GM12878 (cell line): ENCODE results near the gene KCND3. TPM values are rescaled to one million over a fixed set of nuclear protein-coding genes. Genes with fewer than 3 reads are reported as not detected.

Experiments used
- ATAC-seq: fragments of 200-7000 bp; cut with Tn5 transposase; 3 replicates; pipeline ENCODE4 v1.9.1; 2020; ENCODE audit warnings: mild to moderate bottlenecking, moderate library complexity
- BruUV-seq: library from RNA; stranded (reverse); fragments of 400-500 nt; replicated peaks from 2 replicates; lab custom pipeline; 2021; lab: Mats Ljungman, UMichigan
- CTCF ChIA-PET: fragments of 300-600 bp; sonication (Branson Sonifier 250); formaldehyde crosslinking; extraction: SDS; loops from one replicate; lab custom pipeline; 2021; ENCODE audit warnings: inconsistent platforms; lab: Yijun Ruan, JAX
- POLR2A ChIA-PET: fragments of 350-600 bp; formaldehyde crosslinking; extraction: SDS; loops from one replicate; lab custom pipeline; 2021; ENCODE audit warnings: inconsistent platforms; lab: Charles Lee
- RAD21 ChIA-PET: fragments of 300-600 bp; sonication (Branson Sonifier 250); formaldehyde crosslinking; loops from one replicate; lab custom pipeline; 2023; ENCODE audit warnings: antibody characterized with exemption; ENCODE audit not compliant: unreplicated experiment; lab: Charles Lee
- SMC1A ChIA-PET: fragments of 300-600 bp; sonication (Branson Sonifier 250); formaldehyde crosslinking; loops from one replicate; lab custom pipeline; 2023; ENCODE audit not compliant: unreplicated experiment, uncharacterized antibody; lab: Charles Lee
- DNase-seq: peaks from one replicate; pipeline ENCODE4 v3.0.0-alpha.2; 2011; ENCODE audit warnings: low read depth, low spot score
- FAIRE-seq: peaks from 3 replicates; lab custom pipeline; 2011; peaks lifted over from hg19 to GRCh38; lab: Jason Lieb, UNC
- H2AFZ ChIP-seq: 2 replicates; pipeline ENCODE4 v1.6.0; 2011; ENCODE audit warnings: low read depth, low read length, control low read depth; ENCODE audit not compliant: control insufficient read depth
- H3K27ac ChIP-seq: 2 replicates; pipeline ENCODE4 v1.5.1; 2011; ENCODE audit warnings: control low read depth; ENCODE audit not compliant: control insufficient read depth, insufficient read depth
- H3K27me3 ChIP-seq, 2 experiments: replicated peaks in 1 of 2; 2 replicates each; pipeline versions ENCODE4 v1.6.0 to v1.6.1; 2011; ENCODE audit warnings: low read length in 1 of 2; ENCODE audit not compliant: control insufficient read depth in 2 of 2, insufficient read depth in 2 of 2
- H3K36me3 ChIP-seq, 2 experiments: 2 replicates each; pipeline ENCODE4 v1.5.1; 2011; ENCODE audit warnings: low read length in 1 of 2; ENCODE audit not compliant: control insufficient read depth in 2 of 2, insufficient read depth in 2 of 2
- H3K4me1 ChIP-seq: 2 replicates; pipeline ENCODE4 v1.6.1; 2011; ENCODE audit warnings: mild to moderate bottlenecking, low read length, moderate library complexity, mixed read lengths; ENCODE audit not compliant: control insufficient read depth, insufficient read depth
- H3K4me2 ChIP-seq: 2 replicates; pipeline ENCODE4 v1.6.0; 2011; ENCODE audit warnings: control low read depth; ENCODE audit not compliant: control insufficient read depth, insufficient read depth
- H3K4me3 ChIP-seq: fragments of 200-600 bp; sonication (generic); 2 replicates; pipeline ENCODE4 v1.5.1; 2016
- H3K79me2 ChIP-seq: 2 replicates; pipeline ENCODE4 v1.6.0; 2011; ENCODE audit warnings: low read length; ENCODE audit not compliant: control insufficient read depth, insufficient read depth
- H3K9ac ChIP-seq: 2 replicates; pipeline ENCODE4 v1.8.0; 2011; ENCODE audit warnings: low read length, control low read depth, mixed read lengths; ENCODE audit not compliant: control insufficient read depth, insufficient read depth
- H3K9me3 ChIP-seq: replicated peaks from 3 replicates; pipeline ENCODE4 v1.5.1; 2011; ENCODE audit warnings: mild to moderate bottlenecking, low read length; ENCODE audit not compliant: control insufficient read depth, insufficient read depth
- H4K20me1 ChIP-seq: 2 replicates; pipeline ENCODE4 v1.6.0; 2011; ENCODE audit not compliant: control insufficient read depth, insufficient read depth
- ASH2L ChIP-seq: fragments of 300-600, 200-600 bp; sonication (generic); IDR thresholded peaks from 2 replicates; pipeline ENCODE4 v1.6.1; 2017; ENCODE audit warnings: low read depth, mild to moderate bottlenecking, borderline replicate concordance
- CBX5 ChIP-seq: sonication (generic); IDR thresholded peaks from 2 replicates; pipeline ENCODE4 v1.6.1; 2016; ENCODE audit warnings: low read depth, moderate library complexity, mild to moderate bottlenecking, inconsistent platforms
- EP300 ChIP-seq, 2 experiments: fragments of 150-350 bp in 1 of 2; IDR thresholded peaks; 2 replicates each; pipeline ENCODE4 v1.6.1; 2011 to 2012; ENCODE audit warnings: low read depth in 2 of 2, low read length in 2 of 2, borderline replicate concordance in 1 of 2, improper control_type of control experiment in 1 of 2, inconsistent platforms in 1 of 2; ENCODE audit not compliant: control insufficient read depth in 1 of 2
- MTA2 ChIP-seq: fragments of 450-650 bp; IDR thresholded peaks from 2 replicates; pipeline ENCODE4 v1.6.1; 2016; ENCODE audit warnings: low read depth, mild to moderate bottlenecking, moderate library complexity
- NFXL1 ChIP-seq: fragments of 450-650 bp; IDR thresholded peaks from 2 replicates; pipeline ENCODE4 v1.6.1; 2017; ENCODE audit warnings: antibody characterized with exemption, mild to moderate bottlenecking, borderline replicate concordance
- NFYA ChIP-seq: IDR thresholded peaks from 2 replicates; pipeline ENCODE4 v1.6.1; 2011; ENCODE audit warnings: low read depth, mild to moderate bottlenecking, low read length, improper control_type of control experiment, borderline replicate concordance
- RAD21 ChIP-seq: IDR thresholded peaks from 2 replicates; pipeline ENCODE4 v1.6.1; 2011; ENCODE audit warnings: mild to moderate bottlenecking, low read depth, low read length, moderate library complexity; ENCODE audit not compliant: insufficient read depth
- RELA ChIP-seq: fragments of 450-650 bp; IDR thresholded peaks from 2 replicates; pipeline ENCODE4 v1.8.0; 2014; ENCODE audit warnings: borderline replicate concordance; ENCODE audit not compliant: partially characterized antibody
- SMAD5 ChIP-seq: IDR thresholded peaks from 2 replicates; pipeline ENCODE4 v1.6.1; 2016; ENCODE audit warnings: antibody characterized with exemption, low read depth
- SMARCA5 ChIP-seq: fragments of 450-650 bp; IDR thresholded peaks from 2 replicates; pipeline ENCODE4 v1.6.1; 2017; ENCODE audit warnings: mild to moderate bottlenecking
- SP1 ChIP-seq: IDR thresholded peaks from one replicate; pipeline ENCODE4 v1.6.1; 2011; ENCODE audit warnings: low read depth, low read length
- SREBF2 ChIP-seq: IDR thresholded peaks from 2 replicates; pipeline ENCODE4 v1.6.1; 2012; ENCODE audit warnings: mild to moderate bottlenecking, low read length
- ZNF384 ChIP-seq: IDR thresholded peaks from 2 replicates; pipeline ENCODE4 v1.6.1; 2012; ENCODE audit warnings: low read depth, mild to moderate bottlenecking, low read length, improper control_type of control experiment, borderline replicate concordance
- WGBS: methylation state at CpG from one replicate; pipeline ENCODE4 v1.1.6; 2016; ENCODE audit warnings: low lambda C conversion rate; ENCODE audit not compliant: insufficient replicate concordance, insufficient coverage; ENCODE audit errors: missing lambda C conversion rate; 5-methylcytosine and 5-hydroxymethylcytosine counted together
- in situ Hi-C: fragments of 300-500 bp; cut with MboI; formaldehyde crosslinking; loops from 9 replicates; pipeline ENCODE4 v1.14.3; 2018; ENCODE audit warnings: mixed read lengths
- intact Hi-C: fragments of 100-400 bp; cut with micrococcal nuclease; formaldehyde crosslinking; loops from one replicate; pipeline ENCODE4 v1.14.2; 2022; ENCODE audit not compliant: unreplicated experiment
- polyA plus RNA-seq, 11 experiments: library from polyadenylated mRNA; depleted of rRNA in 4 of 11; unstranded in 6 of 11; stranded (reverse) in 5 of 11; fragments of >200 nt; fragmentation: Nextera tagmentation in 4 of 11; fragmentation: Illumina TruSeq in 1 of 11; extraction: Ambion mirVana in 4 of 11; extraction: Trizol in 1 of 11; gene quantifications; 1 replicate in 1 of 11; 2 replicates in 10 of 11; pipeline versions ENCODE4 v1.2.1 to v1.2.3, GENCODE V29; 2011 to 2016; ENCODE audit warnings: inconsistent platforms in 2 of 11, missing spikeins in 2 of 11, low read depth in 1 of 11
- total RNA-seq, 4 experiments: library from RNA; depleted of rRNA in 3 of 4; stranded (reverse); fragments of >200 nt in 3 of 4; fragmentation: Illumina TruSeq in 1 of 4; extraction: Trizol in 1 of 4; gene quantifications; 2 replicates each; pipeline versions ENCODE4 v1.2.1 to v1.2.3, GENCODE V29; 2013 to 2021
- TF ChIP-seq, protein P1 (sequence below): IDR thresholded peaks from 2 replicates; pipeline ENCODE4 v1.6.1; 2012; ENCODE audit warnings: improper control_type of control experiment, low read depth, low read length; ENCODE audit not compliant: insufficient replicate concordance

Gene KCND3
- total and polyA plus RNA-seq, 10 of the 15 experiments (the other 5 are each of a cell fraction or from before 2014, with no cell fraction given), result 0.02 TPM; not detected in 9

GRCh38 chr1:111923766-111924165, 65.7 kb downstream of the KCND3 start:
- intact Hi-C loops (no loop called here), in situ Hi-C loops (no loop called here)
- H2AFZ ChIP-seq, result no peak overlapping the region
- H3K4me3 ChIP-seq, result no peak overlapping the region
- DNase-seq (no peak), ATAC-seq (no peak), FAIRE-seq (no peak)
- CTCF ChIA-PET, result no interaction called here
- POLR2A ChIA-PET, result no interaction called here
- 14% methylated on average over 5 of the region's 5 CpGs for WGBS
- RAD21 ChIA-PET, result no interaction called here
- BruUV-seq, result no TSS peak
- no peaks in the 10 kb centered on the region for H3K9me3 ChIP-seq
- SMC1A ChIA-PET, result no interaction called here
- no peak overlapping the region for H3K27ac ChIP-seq
- H4K20me1 ChIP-seq, result no peaks in the 10 kb centered on the region
- no peaks in the 10 kb centered on the region for H3K4me1 ChIP-seq
- H3K4me2 ChIP-seq, result no peak overlapping the region
- no peaks in the 10 kb centered on the region for H3K79me2 ChIP-seq
- H3K36me3 ChIP-seq, result no peaks in the 10 kb centered on the region
- H3K27me3 ChIP-seq, result no peaks in the 10 kb centered on the region; a peak in 2 of 4 replicates
- H3K9ac ChIP-seq, result no peak overlapping the region
- TF ChIP-seq SMAD5 (no peak), MTA2 (no peak), EP300 (IDR thresholded peaks at IDR 0.05; ENCODE audit: borderline replicate concordance in 1 of 2, control insufficient read depth in 1 of 2, low read depth in 2 of 2, low read length in 2 of 2) (no peak), RAD21 (no peak), SMARCA5 (no peak), RELA (no peak), ZNF384 (no peak)

GRCh38 chr1:111921948-111922347, 67.5 kb downstream of the KCND3 start:
- no peak for FAIRE-seq
- RAD21 ChIA-PET, result no interaction called here
- TF ChIP-seq MTA2, result no peak
- TF ChIP-seq SREBF2, result no peak
- no peak for TF ChIP-seq ASH2L
- no peak for TF ChIP-seq SP1
- TF ChIP-seq NFXL1, result no peak
- TF ChIP-seq, protein P1, sequence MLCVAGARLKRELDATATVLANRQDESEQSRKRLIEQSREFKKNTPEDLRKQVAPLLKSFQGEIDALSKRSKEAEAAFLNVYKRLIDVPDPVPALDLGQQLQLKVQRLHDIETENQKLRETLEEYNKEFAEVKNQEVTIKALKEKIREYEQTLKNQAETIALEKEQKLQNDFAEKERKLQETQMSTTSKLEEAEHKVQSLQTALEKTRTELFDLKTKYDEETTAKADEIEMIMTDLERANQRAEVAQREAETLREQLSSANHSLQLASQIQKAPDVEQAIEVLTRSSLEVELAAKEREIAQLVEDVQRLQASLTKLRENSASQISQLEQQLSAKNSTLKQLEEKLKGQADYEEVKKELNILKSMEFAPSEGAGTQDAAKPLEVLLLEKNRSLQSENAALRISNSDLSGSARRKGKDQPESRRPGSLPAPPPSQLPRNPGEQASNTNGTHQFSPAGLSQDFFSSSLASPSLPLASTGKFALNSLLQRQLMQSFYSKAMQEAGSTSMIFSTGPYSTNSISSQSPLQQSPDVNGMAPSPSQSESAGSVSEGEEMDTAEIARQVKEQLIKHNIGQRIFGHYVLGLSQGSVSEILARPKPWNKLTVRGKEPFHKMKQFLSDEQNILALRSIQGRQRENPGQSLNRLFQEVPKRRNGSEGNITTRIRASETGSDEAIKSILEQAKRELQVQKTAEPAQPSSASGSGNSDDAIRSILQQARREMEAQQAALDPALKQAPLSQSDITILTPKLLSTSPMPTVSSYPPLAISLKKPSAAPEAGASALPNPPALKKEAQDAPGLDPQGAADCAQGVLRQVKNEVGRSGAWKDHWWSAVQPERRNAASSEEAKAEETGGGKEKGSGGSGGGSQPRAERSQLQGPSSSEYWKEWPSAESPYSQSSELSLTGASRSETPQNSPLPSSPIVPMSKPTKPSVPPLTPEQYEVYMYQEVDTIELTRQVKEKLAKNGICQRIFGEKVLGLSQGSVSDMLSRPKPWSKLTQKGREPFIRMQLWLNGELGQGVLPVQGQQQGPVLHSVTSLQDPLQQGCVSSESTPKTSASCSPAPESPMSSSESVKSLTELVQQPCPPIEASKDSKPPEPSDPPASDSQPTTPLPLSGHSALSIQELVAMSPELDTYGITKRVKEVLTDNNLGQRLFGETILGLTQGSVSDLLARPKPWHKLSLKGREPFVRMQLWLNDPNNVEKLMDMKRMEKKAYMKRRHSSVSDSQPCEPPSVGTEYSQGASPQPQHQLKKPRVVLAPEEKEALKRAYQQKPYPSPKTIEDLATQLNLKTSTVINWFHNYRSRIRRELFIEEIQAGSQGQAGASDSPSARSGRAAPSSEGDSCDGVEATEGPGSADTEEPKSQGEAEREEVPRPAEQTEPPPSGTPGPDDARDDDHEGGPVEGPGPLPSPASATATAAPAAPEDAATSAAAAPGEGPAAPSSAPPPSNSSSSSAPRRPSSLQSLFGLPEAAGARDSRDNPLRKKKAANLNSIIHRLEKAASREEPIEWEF, result no peak
- TF ChIP-seq NFYA, result no peak
- TF ChIP-seq ZNF384, result no peak
- TF ChIP-seq CBX5, result no peak

More at GRCh38 chr1:111921948-111922347, 67.5 kb downstream of the KCND3 start:
- no peaks in the 10 kb centered on the region; a peak in 2 of 4 replicates for H3K27me3 ChIP-seq
- H3K9me3 ChIP-seq, result no peaks in the 10 kb centered on the region
- CTCF ChIA-PET, result no interaction called here
- no peak for ATAC-seq
- BruUV-seq, result no TSS peak
- POLR2A ChIA-PET, result no interaction called here
- in situ Hi-C loops, result no loop called here
- DNase-seq, result no peak
- H3K36me3 ChIP-seq, result no peaks in the 10 kb centered on the region
- no peak overlapping the region for H3K9ac ChIP-seq
- H3K4me2 ChIP-seq, result no peak overlapping the region
- H4K20me1 ChIP-seq, result no peaks in the 10 kb centered on the region
- WGBS, result 12% methylated on average over 6 of the region's 6 CpGs
- SMC1A ChIA-PET, result interaction anchor here (1.2 kb wide), 1 partner anchor 9 kb away, joined by 3 read pairs; no protein-coding TSS in a partner anchor
- H3K4me1 ChIP-seq, result no peaks in the 10 kb centered on the region
- no peak overlapping the region for H3K27ac ChIP-seq
- intact Hi-C loops, result no loop called here
- H3K79me2 ChIP-seq, result no peaks in the 10 kb centered on the region
- H2AFZ ChIP-seq, result no peak overlapping the region
- H3K4me3 ChIP-seq, result no peak overlapping the region
